ENCODE measurements around the gene ELANE.

Gene ELANE

GRCh38 chr19:858284-858683 is 6.2 kb downstream of the ELANE start:
- H3K4me1 ChIP-seq (ENCODE audit: insufficient read depth, low read length, poor library complexity, severe bottlenecking) = no peaks in the 10 kb centered on the region
- H3K79me2 ChIP-seq (ENCODE audit: insufficient read depth, low read length) = no peaks in the 10 kb centered on the region
- no peak overlapping the region for H2AFZ ChIP-seq (ENCODE audit: low read length)
- no peaks in the 10 kb centered on the region for H3K9me2 ChIP-seq (replicated peaks; ENCODE audit: low read depth, low read length)
- no peaks in the 10 kb centered on the region for H3F3A ChIP-seq (ENCODE audit: low read depth)
- H3K4me2 ChIP-seq (ENCODE audit: low read depth, low read length, poor library complexity, severe bottlenecking) = no peak overlapping the region
- TF ChIP-seq CTCF (conservative IDR thresholded peaks at IDR 0.05; ENCODE audit: low read length) = no peak
- no peak for TF ChIP-seq EZH2phosphoT487 (IDR thresholded peaks at IDR 0.05; ENCODE audit: borderline replicate concordance)
- no peak overlapping the region for H3K4me3 ChIP-seq (ENCODE audit: low read length, poor library complexity, severe bottlenecking)
- no peaks in the 10 kb centered on the region for H3K36me3 ChIP-seq (ENCODE audit: insufficient read depth, low read length)
- no peak overlapping the region for H3K9ac ChIP-seq (ENCODE audit: low read depth, low read length, poor library complexity, severe bottlenecking)
- H3K9me3 ChIP-seq (ENCODE audit: insufficient read depth, low read depth, low read length) = no peaks in the 10 kb centered on the region
- H4K20me1 ChIP-seq (ENCODE audit: insufficient read depth, low read length, poor library complexity, severe bottlenecking) = no peaks in the 10 kb centered on the region
- no peaks in the 10 kb centered on the region for H3K27me3 ChIP-seq (ENCODE audit: insufficient read depth, low read length, poor library complexity, severe bottlenecking)

DNA sequence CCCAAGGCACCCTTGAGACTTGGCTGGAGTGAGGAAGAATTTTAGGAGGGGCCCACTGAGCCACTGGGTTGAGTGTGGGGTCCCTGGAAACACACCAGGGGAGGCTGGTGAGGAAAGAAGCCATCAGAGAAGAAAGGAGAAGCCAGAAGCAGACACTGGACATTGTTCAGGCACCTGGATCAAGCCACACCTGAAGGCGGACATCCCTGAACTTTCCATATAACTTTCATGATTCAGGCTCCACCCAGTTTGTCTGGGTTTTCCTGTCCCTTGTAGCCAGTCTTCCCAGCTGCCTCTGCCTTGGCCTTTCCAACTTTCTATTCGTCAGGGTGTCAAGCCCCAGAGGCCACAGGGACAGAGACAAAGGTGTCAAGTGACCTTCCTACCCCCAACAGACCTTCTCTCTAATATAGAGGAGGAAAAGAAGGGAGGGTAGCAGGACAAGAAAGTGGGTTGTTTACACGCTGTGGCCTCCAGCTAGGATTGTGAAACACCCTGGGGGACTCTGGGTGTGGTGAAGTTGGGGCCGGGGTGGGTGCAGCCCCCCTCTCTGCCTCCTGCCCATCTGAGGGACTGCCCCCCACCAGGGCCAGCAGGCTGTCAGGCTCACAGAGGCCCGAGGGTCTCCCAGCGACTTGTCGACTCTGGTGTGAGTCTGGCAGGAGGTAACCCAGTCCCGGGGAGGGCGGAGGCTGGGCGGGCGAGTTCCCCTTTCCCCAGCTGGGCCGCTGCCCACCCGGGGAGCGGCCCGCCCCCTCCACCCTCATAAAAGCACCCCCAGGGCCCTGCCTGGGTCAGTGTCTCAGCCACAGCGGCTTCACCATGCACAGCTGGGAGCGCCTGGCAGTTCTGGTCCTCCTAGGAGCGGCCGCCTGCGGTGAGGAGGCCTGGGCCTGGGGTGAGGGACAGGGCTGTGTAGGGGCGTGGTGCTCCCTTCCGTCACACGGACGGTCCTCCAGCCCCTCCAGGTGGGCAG is 7.1 kb downstream of the ELANE start, which contains the start of gene CFD:
TSS of gene CFD (plus strand) at position 797 of the 976 bp plus-strand sequence. CDS start at position 823, 26 bp downstream.
- H3K36me3 ChIP-seq (ENCODE audit: insufficient read depth, low read length) = no peaks in the 10 kb centered on the region
- H3K9ac ChIP-seq (ENCODE audit: low read depth, low read length, poor library complexity, severe bottlenecking) = no peak within 1 kb of the TSS

DNA sequence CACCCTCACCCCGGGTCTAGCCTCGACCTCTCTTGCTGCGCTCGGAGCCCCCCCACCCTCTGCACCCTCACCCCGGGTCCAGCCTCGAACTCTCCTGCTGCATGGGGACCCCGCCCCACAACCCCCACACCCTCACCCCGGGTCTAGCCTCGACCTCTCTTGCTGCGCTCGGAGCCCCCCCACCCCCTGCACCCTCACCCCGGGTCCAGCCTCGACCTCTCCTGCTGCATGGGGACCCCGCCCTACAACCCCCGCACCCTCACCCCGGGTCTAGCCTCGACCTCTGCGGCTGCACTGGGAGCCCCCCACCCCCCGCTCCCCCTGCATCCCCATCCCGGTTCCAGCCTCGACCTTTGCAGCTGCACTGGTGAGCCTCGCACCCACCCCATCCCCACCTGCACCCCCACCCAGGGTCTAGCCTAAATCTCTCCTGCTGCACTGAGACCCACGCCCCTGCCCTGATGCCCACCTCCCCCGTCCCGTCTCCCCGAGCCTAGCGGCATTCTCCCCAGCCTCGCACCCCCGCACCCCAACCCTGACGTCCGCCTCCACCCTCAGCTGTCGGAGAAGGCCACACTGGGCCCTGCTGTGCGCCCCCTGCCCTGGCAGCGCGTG is 9.1 kb downstream of the ELANE start:
- Histone ChIP-seq H3K79me2 (ENCODE audit: insufficient read depth, low read length) (no peaks in the 10 kb centered on the region), H2AFZ (ENCODE audit: low read length) (no peak overlapping the region), H3K36me3 (ENCODE audit: insufficient read depth, low read length) (no peaks in the 10 kb centered on the region), H3K27me3 (ENCODE audit: insufficient read depth, low read length, poor library complexity, severe bottlenecking) (no peaks in the 10 kb centered on the region), H3K4me3 (ENCODE audit: low read length, poor library complexity, severe bottlenecking) (no peak overlapping the region), H3K9me3 (ENCODE audit: insufficient read depth, low read depth, low read length) (no peaks in the 10 kb centered on the region), H3K4me2 (ENCODE audit: low read depth, low read length, poor library complexity, severe bottlenecking) (no peak overlapping the region), H3K4me1 (ENCODE audit: insufficient read depth, low read length, poor library complexity, severe bottlenecking) (no peaks in the 10 kb centered on the region), H4K20me1 (ENCODE audit: insufficient read depth, low read length, poor library complexity, severe bottlenecking) (no peaks in the 10 kb centered on the region), H3K9ac (ENCODE audit: low read depth, low read length, poor library complexity, severe bottlenecking) (no peak overlapping the region), H3K9me2 (replicated peaks; ENCODE audit: low read depth, low read length) (no peaks in the 10 kb centered on the region), H3F3A (ENCODE audit: low read depth) (no peaks in the 10 kb centered on the region)
- TF ChIP-seq EZH2phosphoT487 (IDR thresholded peaks at IDR 0.05; ENCODE audit: borderline replicate concordance) (no peak), CTCF (conservative IDR thresholded peaks at IDR 0.05; ENCODE audit: low read length) (no peak)

More for the DNA sequence above, 7.1 kb downstream of the ELANE start, which contains the start of gene CFD:
- H3K4me1 ChIP-seq (ENCODE audit: insufficient read depth, low read length, poor library complexity, severe bottlenecking) = no peaks in the 10 kb centered on the region
- no peak within 1 kb of the TSS for H3K4me3 ChIP-seq (ENCODE audit: low read length, poor library complexity, severe bottlenecking)
- no peaks in the 10 kb centered on the region for H3K9me2 ChIP-seq (replicated peaks; ENCODE audit: low read depth, low read length)
- no peaks in the 10 kb centered on the region for H3K27me3 ChIP-seq (ENCODE audit: insufficient read depth, low read length, poor library complexity, severe bottlenecking)
- H3K79me2 ChIP-seq (ENCODE audit: insufficient read depth, low read length) = no peaks in the 10 kb centered on the region
- H2AFZ ChIP-seq (ENCODE audit: low read length) = no peak within 1 kb of the TSS
- H3F3A ChIP-seq (ENCODE audit: low read depth) = no peaks in the 10 kb centered on the region
- H3K9me3 ChIP-seq (ENCODE audit: insufficient read depth, low read depth, low read length) = no peaks in the 10 kb centered on the region
- no peak within 1 kb of the TSS for H3K4me2 ChIP-seq (ENCODE audit: low read depth, low read length, poor library complexity, severe bottlenecking)
- TF ChIP-seq EZH2phosphoT487 (IDR thresholded peaks at IDR 0.05; ENCODE audit: borderline replicate concordance) = no peak
- no peak for TF ChIP-seq CTCF (conservative IDR thresholded peaks at IDR 0.05; ENCODE audit: low read length)
- H4K20me1 ChIP-seq (ENCODE audit: insufficient read depth, low read length, poor library complexity, severe bottlenecking) = no peaks in the 10 kb centered on the region
